A673 (cell line): ENCODE measurements around the gene NR2F2. TPM values are rescaled to one million over a fixed set of nuclear protein-coding genes. Genes with fewer than 3 reads are reported as not detected.

ENCODE experiments used
- BruUV-seq: library from RNA; stranded (reverse); fragments of 400-500 nt; replicated peaks from 2 replicates; lab custom pipeline; 2021; lab: Mats Ljungman, UMichigan
- CTCF ChIA-PET: fragments of 300-600 bp; sonication (Branson Sonifier 250); formaldehyde crosslinking; loops from one replicate; lab custom pipeline; 2022; ENCODE audit warnings: antibody characterized with exemption; lab: Charles Lee
- POLR2A ChIA-PET: fragments of 300-600 bp; sonication (Branson Sonifier 250); formaldehyde crosslinking; loops from one replicate; lab custom pipeline; 2022; ENCODE audit warnings: antibody characterized with exemption; ENCODE audit not compliant: low non-redundant PET; lab: Charles Lee
- DNase-seq: peaks from one replicate; pipeline ENCODE4 v3.0.0-alpha.2; 2015; ENCODE audit warnings: low spot score
- H3K27ac ChIP-seq: fragments of 200-600 bp; sonication (generic); 2 replicates; pipeline ENCODE4 v1.5.1; 2016; ENCODE audit warnings: mixed run types, low read depth, mild to moderate bottlenecking, mixed read lengths, antibody characterized with exemption, low read length; ENCODE audit not compliant: poor library complexity, severe bottlenecking
- H3K27me3 ChIP-seq: fragments of 200-600 bp; sonication (generic); replicated peaks from 2 replicates; pipeline ENCODE4 v1.6.1; 2017; ENCODE audit warnings: mixed run types, low read depth, mild to moderate bottlenecking, mixed read lengths, antibody characterized with exemption, low read length; ENCODE audit not compliant: insufficient read depth, poor library complexity
- H3K36me3 ChIP-seq: fragments of 200-600 bp; sonication (generic); 2 replicates; pipeline ENCODE4 v1.6.1; 2016; ENCODE audit warnings: mixed run types, mild to moderate bottlenecking, mixed read lengths, antibody characterized with exemption, low read length; ENCODE audit not compliant: insufficient read depth, poor library complexity, severe bottlenecking
- H3K4me1 ChIP-seq: fragments of 200-600 bp; sonication (generic); 2 replicates; pipeline ENCODE4 v1.6.1; 2017; ENCODE audit warnings: mixed run types, mild to moderate bottlenecking, mixed read lengths, antibody characterized with exemption, low read length; ENCODE audit not compliant: insufficient read depth, poor library complexity, severe bottlenecking
- H3K4me3 ChIP-seq: fragments of 200-600 bp; sonication (generic); 2 replicates; pipeline ENCODE4 v1.5.1; 2016; ENCODE audit warnings: low read depth, mixed run types, mild to moderate bottlenecking, mixed read lengths, low read length; ENCODE audit not compliant: poor library complexity, severe bottlenecking
- H3K9me3 ChIP-seq: fragments of 200-600 bp; sonication (generic); 2 replicates; pipeline ENCODE4 v1.6.1; 2016; ENCODE audit warnings: mixed run types, low read depth, mild to moderate bottlenecking, mixed read lengths, antibody characterized with exemption, low read length; ENCODE audit not compliant: poor library complexity, severe bottlenecking
- EZH2 ChIP-seq: fragments of 200-600 bp; sonication (generic); IDR thresholded peaks from 2 replicates; pipeline ENCODE4 v1.6.1; 2017; ENCODE audit warnings: borderline replicate concordance, low read depth, mild to moderate bottlenecking, mixed read lengths, antibody characterized with exemption, low read length; ENCODE audit not compliant: poor library complexity, severe bottlenecking
- intact Hi-C: fragments of 100-400 bp; cut with micrococcal nuclease; formaldehyde crosslinking; loops from one replicate; pipeline ENCODE4 v1.10.0; 2022; ENCODE audit not compliant: unreplicated experiment
- total RNA-seq: library from RNA; stranded (reverse); gene quantifications from 2 replicates; pipeline ENCODE4 v1.2.3, GENCODE V29; 2021
- TF ChIP-seq, protein P1 (sequence below): fragments of 300-800, 200-600 bp; sonication (generic); conservative IDR thresholded peaks from 2 replicates; pipeline ENCODE4 v1.5.1; 2017; ENCODE audit warnings: low read depth, mild to moderate bottlenecking, antibody characterized with exemption, low read length, moderate library complexity, mixed read lengths

NR2F2 gene
- total RNA-seq, 1 experiment from 2014 or later: 106 TPM

DNA sequence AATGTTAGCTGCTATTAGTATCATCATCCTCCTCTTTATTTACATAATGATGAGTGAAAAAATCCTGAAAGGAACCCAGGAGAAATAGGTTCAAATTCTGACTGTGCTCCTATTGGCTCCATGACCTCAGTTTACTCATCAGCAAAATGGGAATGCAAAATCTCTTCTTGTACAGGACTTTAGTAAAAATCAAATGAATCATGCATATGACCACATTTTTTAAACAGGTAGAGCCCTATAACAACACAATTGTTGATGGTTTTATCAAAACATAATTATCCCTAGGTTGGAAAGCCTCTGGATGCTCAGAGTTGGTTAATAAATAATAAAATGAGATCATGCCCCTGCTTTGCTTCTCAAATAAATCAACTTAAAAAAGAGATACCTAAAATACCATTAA lies 16.0 kb upstream of the NR2F2 start:
- no TSS peak for BruUV-seq
- CTCF ChIA-PET: interaction anchor here (0.5 kb wide), 1 partner anchor 23 kb away, joined by 7 read pairs; no protein-coding TSS in a partner anchor
- no peaks in the 10 kb centered on the region for H3K9me3 ChIP-seq

DNA sequence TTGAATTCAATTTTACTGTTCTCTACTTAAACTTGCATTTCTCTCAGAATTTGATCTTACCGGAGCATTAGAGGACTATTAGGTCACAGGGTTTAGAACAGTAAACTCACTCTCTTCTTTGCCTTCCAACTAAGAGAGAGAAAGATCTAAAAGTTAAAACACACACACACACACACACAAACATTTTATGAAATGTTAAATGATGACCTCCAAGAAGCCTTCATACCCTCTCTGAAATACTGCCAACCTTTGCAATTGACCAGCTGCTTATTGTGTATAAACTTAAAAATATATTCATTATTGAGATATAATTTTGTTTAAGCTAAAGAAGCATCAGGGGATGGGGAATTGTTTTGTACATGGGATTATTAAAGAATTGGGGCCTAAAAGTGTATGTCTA lies 15.5 kb upstream of the NR2F2 start:
- BruUV-seq: no TSS peak
- ChIA-PET CTCF (no interaction called here), POLR2A (no interaction called here)

More for the DNA sequence above, 16.0 kb upstream of the NR2F2 start:
- H3K4me1 ChIP-seq: peaks cover 21% of the 10 kb centered on the region
- no peak overlapping the region for H3K4me3 ChIP-seq
- H3K27ac ChIP-seq: no peak overlapping the region
- H3K27me3 ChIP-seq: no peaks in the 10 kb centered on the region
- TF ChIP-seq, protein P1, sequence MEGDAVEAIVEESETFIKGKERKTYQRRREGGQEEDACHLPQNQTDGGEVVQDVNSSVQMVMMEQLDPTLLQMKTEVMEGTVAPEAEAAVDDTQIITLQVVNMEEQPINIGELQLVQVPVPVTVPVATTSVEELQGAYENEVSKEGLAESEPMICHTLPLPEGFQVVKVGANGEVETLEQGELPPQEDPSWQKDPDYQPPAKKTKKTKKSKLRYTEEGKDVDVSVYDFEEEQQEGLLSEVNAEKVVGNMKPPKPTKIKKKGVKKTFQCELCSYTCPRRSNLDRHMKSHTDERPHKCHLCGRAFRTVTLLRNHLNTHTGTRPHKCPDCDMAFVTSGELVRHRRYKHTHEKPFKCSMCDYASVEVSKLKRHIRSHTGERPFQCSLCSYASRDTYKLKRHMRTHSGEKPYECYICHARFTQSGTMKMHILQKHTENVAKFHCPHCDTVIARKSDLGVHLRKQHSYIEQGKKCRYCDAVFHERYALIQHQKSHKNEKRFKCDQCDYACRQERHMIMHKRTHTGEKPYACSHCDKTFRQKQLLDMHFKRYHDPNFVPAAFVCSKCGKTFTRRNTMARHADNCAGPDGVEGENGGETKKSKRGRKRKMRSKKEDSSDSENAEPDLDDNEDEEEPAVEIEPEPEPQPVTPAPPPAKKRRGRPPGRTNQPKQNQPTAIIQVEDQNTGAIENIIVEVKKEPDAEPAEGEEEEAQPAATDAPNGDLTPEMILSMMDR: no peak
- TF ChIP-seq EZH2: no peak
- POLR2A ChIA-PET: no interaction called here
- no peaks in the 10 kb centered on the region for H3K36me3 ChIP-seq
- DNase-seq: no peak
- intact Hi-C loops: no loop called here

DNA sequence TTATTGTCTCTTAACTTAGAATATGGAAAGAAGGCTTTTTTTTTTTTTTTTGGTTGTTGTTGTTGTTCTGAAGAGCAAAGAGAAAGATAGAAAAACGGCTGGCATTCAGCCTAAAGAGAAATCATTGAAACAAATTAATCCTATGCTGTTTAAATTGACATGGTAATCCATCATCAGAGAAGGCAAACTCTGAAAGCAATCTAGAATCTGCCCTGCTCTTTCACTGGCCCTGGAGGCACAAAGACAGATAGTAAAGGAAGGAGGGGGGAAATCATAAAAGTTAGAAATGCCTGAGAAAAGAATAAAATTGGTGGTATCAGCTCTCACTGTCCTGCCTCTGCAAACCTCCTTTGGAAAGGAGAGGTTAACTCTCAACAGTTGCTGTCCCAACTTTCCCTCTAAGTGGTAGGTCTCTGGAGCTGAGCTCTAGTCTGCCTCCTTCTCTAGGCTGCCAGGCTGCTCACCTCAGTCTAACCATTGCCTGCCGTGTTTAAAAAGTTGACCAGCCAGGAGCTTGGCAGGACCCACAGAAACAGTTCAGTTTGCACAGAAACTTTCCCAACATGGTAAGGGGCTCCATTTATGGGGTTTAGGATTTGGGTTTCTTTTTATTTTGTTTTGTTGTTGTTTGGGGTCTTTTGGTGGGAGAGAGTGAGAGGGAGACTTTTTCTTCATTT lies 13.4 kb upstream of the NR2F2 start:
- POLR2A ChIA-PET: no interaction called here
- Histone ChIP-seq H3K36me3 (no peaks in the 10 kb centered on the region), H3K9me3 (no peaks in the 10 kb centered on the region), H3K27ac (no peak overlapping the region), H3K27me3 (no peaks in the 10 kb centered on the region), H3K4me1 (peaks cover 29% of the 10 kb centered on the region), H3K4me3 (no peak overlapping the region)
- TF ChIP-seq EZH2: no peak
- TF ChIP-seq, protein P1: no peak
- no TSS peak for BruUV-seq
- intact Hi-C loops: no loop called here
- DNase-seq: no peak
- CTCF ChIA-PET: no interaction called here

More for the DNA sequence above, 15.5 kb upstream of the NR2F2 start:
- H3K4me3 ChIP-seq: no peak overlapping the region
- intact Hi-C loops: no loop called here
- no peak overlapping the region for H3K27ac ChIP-seq
- H3K9me3 ChIP-seq: no peaks in the 10 kb centered on the region
- H3K4me1 ChIP-seq: peaks cover 17% of the 10 kb centered on the region
- H3K27me3 ChIP-seq: no peaks in the 10 kb centered on the region
- TF ChIP-seq, protein P1: no peak
- no peak for TF ChIP-seq EZH2
- H3K36me3 ChIP-seq: no peaks in the 10 kb centered on the region
- no peak for DNase-seq
